Measurements from ENCODE around the gene FRMD5. TPM values are rescaled to one million over a fixed set of nuclear protein-coding genes. Genes with fewer than 3 reads are reported as not detected.

FRMD5 gene
- total and polyA plus RNA-seq, 2 experiments from 2014 or later = 0.51 to 3.8 TPM

DNA sequence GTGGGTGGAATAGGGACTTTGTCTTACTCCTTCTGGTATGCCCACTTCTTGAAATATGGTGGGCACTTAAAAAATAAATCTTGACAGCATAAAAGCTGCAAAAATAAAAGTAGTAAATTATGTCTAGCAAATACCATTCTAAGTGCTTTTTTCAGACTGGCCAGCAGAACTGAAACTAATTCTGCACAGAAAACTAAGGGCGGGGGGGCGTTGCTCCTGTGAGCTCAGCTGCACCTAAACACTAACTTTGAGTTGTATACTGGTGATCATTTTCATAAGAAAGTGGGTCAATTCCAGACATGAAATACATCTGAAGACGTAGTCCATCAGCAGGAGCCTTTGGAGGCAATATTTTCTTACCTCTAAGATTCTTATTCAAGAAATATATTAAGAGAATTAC, 253.5 kb downstream of the FRMD5 start:
- no peak for DNase-seq (ENCODE audit: low spot score)
- no peak overlapping the region for H3K4me3 ChIP-seq
- no peak overlapping the region for H3K27ac ChIP-seq
- no peaks in the 10 kb centered on the region for H3K9me2 ChIP-seq (replicated peaks; ENCODE audit: insufficient read depth)
- TF ChIP-seq EZH2phosphoT487 (IDR thresholded peaks at IDR 0.05; ENCODE audit: low read depth, severe bottlenecking, unreplicated experiment) (no peak), EZH2 (IDR thresholded peaks at IDR 0.05; ENCODE audit: borderline replicate concordance) (no peak)
- TF ChIP-seq, protein P1, sequence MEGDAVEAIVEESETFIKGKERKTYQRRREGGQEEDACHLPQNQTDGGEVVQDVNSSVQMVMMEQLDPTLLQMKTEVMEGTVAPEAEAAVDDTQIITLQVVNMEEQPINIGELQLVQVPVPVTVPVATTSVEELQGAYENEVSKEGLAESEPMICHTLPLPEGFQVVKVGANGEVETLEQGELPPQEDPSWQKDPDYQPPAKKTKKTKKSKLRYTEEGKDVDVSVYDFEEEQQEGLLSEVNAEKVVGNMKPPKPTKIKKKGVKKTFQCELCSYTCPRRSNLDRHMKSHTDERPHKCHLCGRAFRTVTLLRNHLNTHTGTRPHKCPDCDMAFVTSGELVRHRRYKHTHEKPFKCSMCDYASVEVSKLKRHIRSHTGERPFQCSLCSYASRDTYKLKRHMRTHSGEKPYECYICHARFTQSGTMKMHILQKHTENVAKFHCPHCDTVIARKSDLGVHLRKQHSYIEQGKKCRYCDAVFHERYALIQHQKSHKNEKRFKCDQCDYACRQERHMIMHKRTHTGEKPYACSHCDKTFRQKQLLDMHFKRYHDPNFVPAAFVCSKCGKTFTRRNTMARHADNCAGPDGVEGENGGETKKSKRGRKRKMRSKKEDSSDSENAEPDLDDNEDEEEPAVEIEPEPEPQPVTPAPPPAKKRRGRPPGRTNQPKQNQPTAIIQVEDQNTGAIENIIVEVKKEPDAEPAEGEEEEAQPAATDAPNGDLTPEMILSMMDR (IDR thresholded peaks at IDR 0.05; ENCODE audit: poor library complexity) = no peak
- H3K36me3 ChIP-seq (replicated peaks; ENCODE audit: insufficient read depth, low read depth) = no peaks in the 10 kb centered on the region
- WGBS (ENCODE audit: low lambda C conversion rate, missing lambda C conversion rate) = 83% methylated on average over 3 of the region's 3 CpGs
- no peaks in the 10 kb centered on the region for H3K27me3 ChIP-seq
- H3K4me2 ChIP-seq = no peak overlapping the region
- H3K9me3 ChIP-seq (ENCODE audit: low read depth) = no peaks in the 10 kb centered on the region
- no peaks in the 10 kb centered on the region for H4K20me1 ChIP-seq (ENCODE audit: insufficient read depth, poor library complexity, severe bottlenecking)
- H2AFZ ChIP-seq = no peak overlapping the region
- H3K79me2 ChIP-seq = no peaks in the 10 kb centered on the region
- no peaks in the 10 kb centered on the region for H3K4me1 ChIP-seq (ENCODE audit: insufficient read depth)

DNA sequence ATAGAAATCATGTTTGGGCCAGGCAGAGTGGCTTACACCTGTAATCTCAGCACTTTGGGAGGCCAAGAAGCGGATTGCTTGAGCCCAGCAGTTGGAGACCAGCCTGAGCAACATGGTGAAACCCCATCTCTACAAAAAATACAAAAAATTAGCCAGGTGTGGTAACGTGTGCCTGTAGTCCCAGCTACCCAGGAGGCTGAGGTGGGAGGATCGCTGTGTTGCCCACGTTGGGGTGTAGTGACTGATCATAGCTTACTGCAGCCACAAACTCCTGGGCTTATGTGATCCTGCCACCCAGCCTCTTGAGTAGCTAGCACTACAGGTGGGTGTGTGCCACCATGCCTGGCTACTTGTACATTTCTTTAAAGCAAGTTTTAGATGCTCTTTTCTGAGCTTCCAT, 254.0 kb downstream of the FRMD5 start:
- no peaks in the 10 kb centered on the region for H3K4me1 ChIP-seq (ENCODE audit: insufficient read depth)
- no peaks in the 10 kb centered on the region for H3K79me2 ChIP-seq
- no peak overlapping the region for H3K4me2 ChIP-seq
- no peak overlapping the region for H3K27ac ChIP-seq
- TF ChIP-seq EZH2 (IDR thresholded peaks at IDR 0.05; ENCODE audit: borderline replicate concordance) = no peak
- TF ChIP-seq EZH2phosphoT487 (IDR thresholded peaks at IDR 0.05; ENCODE audit: low read depth, severe bottlenecking, unreplicated experiment) = no peak
- TF ChIP-seq, protein P1 (IDR thresholded peaks at IDR 0.05; ENCODE audit: poor library complexity) = no peak
- no peaks in the 10 kb centered on the region for H3K9me2 ChIP-seq (replicated peaks; ENCODE audit: insufficient read depth)
- no peak overlapping the region for H3K4me3 ChIP-seq
- WGBS (ENCODE audit: low lambda C conversion rate, missing lambda C conversion rate) = 83% methylated on average over 4 of the region's 4 CpGs
- DNase-seq (ENCODE audit: low spot score) = no peak
- no peaks in the 10 kb centered on the region for H3K9me3 ChIP-seq (ENCODE audit: low read depth)
- no peaks in the 10 kb centered on the region for H4K20me1 ChIP-seq (ENCODE audit: insufficient read depth, poor library complexity, severe bottlenecking)
- no peaks in the 10 kb centered on the region for H3K27me3 ChIP-seq
- H2AFZ ChIP-seq = no peak overlapping the region
- no peaks in the 10 kb centered on the region for H3K36me3 ChIP-seq (replicated peaks; ENCODE audit: insufficient read depth, low read depth)

DNA sequence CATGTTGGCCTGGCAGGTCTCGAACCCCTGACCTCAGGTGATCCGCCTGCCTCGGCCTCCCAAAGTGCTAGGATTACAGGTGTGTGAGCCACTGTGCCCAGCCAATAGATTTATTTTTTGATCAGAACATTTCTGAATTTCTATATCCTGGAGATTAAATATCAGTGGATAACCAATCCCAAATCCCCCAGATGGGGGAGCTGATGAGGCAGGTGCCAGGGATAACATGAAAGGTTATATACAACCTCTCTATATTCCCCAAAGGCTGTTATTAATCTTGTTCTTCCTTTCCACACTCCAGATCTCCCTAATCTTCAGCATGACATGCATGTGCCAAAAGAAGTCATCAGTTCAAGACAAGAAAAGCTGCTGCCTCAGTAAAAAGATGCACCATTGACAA, 256.0 kb downstream of the FRMD5 start:
- no peaks in the 10 kb centered on the region for H4K20me1 ChIP-seq (ENCODE audit: insufficient read depth, poor library complexity, severe bottlenecking)
- no peak overlapping the region for H2AFZ ChIP-seq
- no peak overlapping the region for H3K4me2 ChIP-seq
- TF ChIP-seq, protein P1 (IDR thresholded peaks at IDR 0.05; ENCODE audit: poor library complexity) = peak; percentile 37
- TF ChIP-seq EZH2 (IDR thresholded peaks at IDR 0.05; ENCODE audit: borderline replicate concordance) = no peak
- no peak for TF ChIP-seq EZH2phosphoT487 (IDR thresholded peaks at IDR 0.05; ENCODE audit: low read depth, severe bottlenecking, unreplicated experiment)
- H3K27ac ChIP-seq = no peak overlapping the region
- no peak overlapping the region for H3K4me3 ChIP-seq
- WGBS (ENCODE audit: low lambda C conversion rate, missing lambda C conversion rate) = 86% methylated on average over 3 of the region's 3 CpGs
- H3K27me3 ChIP-seq = no peaks in the 10 kb centered on the region
- no peaks in the 10 kb centered on the region for H3K4me1 ChIP-seq (ENCODE audit: insufficient read depth)
- H3K9me3 ChIP-seq (ENCODE audit: low read depth) = no peaks in the 10 kb centered on the region
- H3K36me3 ChIP-seq (replicated peaks; ENCODE audit: insufficient read depth, low read depth) = no peaks in the 10 kb centered on the region
- no peak for DNase-seq (ENCODE audit: low spot score)
- no peaks in the 10 kb centered on the region for H3K79me2 ChIP-seq
- H3K9me2 ChIP-seq (replicated peaks; ENCODE audit: insufficient read depth) = no peaks in the 10 kb centered on the region

DNA sequence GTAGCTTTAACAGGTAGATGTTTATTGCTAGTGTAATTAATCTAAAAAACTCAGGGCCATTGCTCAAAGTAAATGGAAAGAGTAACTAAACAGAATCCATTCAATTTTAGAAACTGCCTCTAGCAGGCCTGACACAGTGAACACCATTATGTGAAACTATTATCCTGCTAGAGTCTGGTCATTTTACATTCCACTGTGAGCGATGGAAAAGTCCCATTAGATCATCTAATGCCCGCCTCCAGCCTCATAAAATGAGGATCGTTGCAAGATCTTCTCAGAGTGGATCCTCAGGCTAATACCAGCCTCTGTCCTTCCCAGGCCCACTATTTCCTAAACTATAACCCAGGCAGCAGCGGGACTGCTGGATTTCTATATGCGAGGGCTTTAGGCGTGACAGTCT, 260.6 kb downstream of the FRMD5 start:
- no peak overlapping the region for H2AFZ ChIP-seq
- TF ChIP-seq EZH2phosphoT487 (IDR thresholded peaks at IDR 0.05; ENCODE audit: low read depth, severe bottlenecking, unreplicated experiment) (no peak), EZH2 (IDR thresholded peaks at IDR 0.05; ENCODE audit: borderline replicate concordance) (no peak)
- TF ChIP-seq, protein P1 (IDR thresholded peaks at IDR 0.05; ENCODE audit: poor library complexity) = no peak
- no peaks in the 10 kb centered on the region for H3K9me2 ChIP-seq (replicated peaks; ENCODE audit: insufficient read depth)
- no peak overlapping the region for H3K4me3 ChIP-seq
- no peaks in the 10 kb centered on the region for H3K36me3 ChIP-seq (replicated peaks; ENCODE audit: insufficient read depth, low read depth)
- no peaks in the 10 kb centered on the region for H3K9me3 ChIP-seq (ENCODE audit: low read depth)
- H3K79me2 ChIP-seq = no peaks in the 10 kb centered on the region
- H4K20me1 ChIP-seq (ENCODE audit: insufficient read depth, poor library complexity, severe bottlenecking) = no peaks in the 10 kb centered on the region
- 67% methylated on average over 6 of the region's 6 CpGs for WGBS (ENCODE audit: low lambda C conversion rate, missing lambda C conversion rate)
- H3K4me1 ChIP-seq (ENCODE audit: insufficient read depth) = no peaks in the 10 kb centered on the region
- no peak overlapping the region for H3K4me2 ChIP-seq
- no peak overlapping the region for H3K27ac ChIP-seq
- H3K27me3 ChIP-seq = no peaks in the 10 kb centered on the region
- no peak for DNase-seq (ENCODE audit: low spot score)
